Measurements from ENCODE around the gene BABAM1. TPM values are rescaled to one million over a fixed set of nuclear protein-coding genes. Genes with fewer than 3 reads are reported as not detected.

The BABAM1 gene
- total RNA-seq, 1 donor from 2014 or later = 92.5 TPM

- no peak for TF ChIP-seq CTCF (IDR thresholded peaks at IDR 0.05)
- Mint-ChIP-seq H3K4me3 (ENCODE audit: unreplicated experiment) (no peak overlapping the region), H3K9me3 (ENCODE audit: unreplicated experiment) (no peaks in the 10 kb centered on the region), H3K36me3 (ENCODE audit: unreplicated experiment) (no peaks in the 10 kb centered on the region), H3K4me1 (ENCODE audit: unreplicated experiment) (peaks cover 32% of the 10 kb centered on the region), H3K27me3 (ENCODE audit: unreplicated experiment) (no peaks in the 10 kb centered on the region), H3K27ac (ENCODE audit: unreplicated experiment) (no peak overlapping the region)
- no peak for DNase-seq (ENCODE audit: extremely low spot score, unreplicated experiment)
Measured at GRCh38 chr19:17303940-17304267, 36.7 kb downstream of the BABAM1 start.

- H3K27ac Mint-ChIP-seq (ENCODE audit: unreplicated experiment) = peak overlapping the region; percentile 88
- DNase-seq (ENCODE audit: extremely low spot score, unreplicated experiment) = no peak
- no peaks in the 10 kb centered on the region for H3K27me3 Mint-ChIP-seq (ENCODE audit: unreplicated experiment)
- no peak for TF ChIP-seq CTCF (IDR thresholded peaks at IDR 0.05)
- no peaks in the 10 kb centered on the region for H3K9me3 Mint-ChIP-seq (ENCODE audit: unreplicated experiment)
- no peaks in the 10 kb centered on the region for H3K36me3 Mint-ChIP-seq (ENCODE audit: unreplicated experiment)
- H3K4me3 Mint-ChIP-seq (ENCODE audit: unreplicated experiment) = peak overlapping the region; percentile 85
- H3K4me1 Mint-ChIP-seq (ENCODE audit: unreplicated experiment) = peaks cover 34% of the 10 kb centered on the region
Measured at GRCh38 chr19:17304386-17305215, 37.4 kb downstream of the BABAM1 start.

DNA sequence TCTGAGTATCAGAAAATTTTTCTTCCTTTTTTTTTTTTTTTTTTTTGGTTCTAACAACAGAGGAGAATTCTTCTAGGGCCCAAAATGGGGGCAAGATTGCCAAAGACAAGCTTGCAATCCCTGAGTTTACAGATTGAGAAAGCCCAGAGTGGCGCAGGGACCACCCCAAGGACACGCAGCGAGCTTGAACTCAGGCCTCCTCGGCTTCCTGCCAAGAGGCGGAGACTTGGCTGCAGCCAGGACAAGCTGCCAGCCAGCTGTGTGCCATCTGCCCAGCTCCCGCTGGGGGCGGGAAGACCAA lies 37.9 kb downstream of the BABAM1 start:
- Mint-ChIP-seq H3K36me3 (ENCODE audit: unreplicated experiment) (no peaks in the 10 kb centered on the region), H3K27me3 (ENCODE audit: unreplicated experiment) (no peaks in the 10 kb centered on the region), H3K9me3 (ENCODE audit: unreplicated experiment) (no peaks in the 10 kb centered on the region), H3K4me1 (ENCODE audit: unreplicated experiment) (peaks cover 37% of the 10 kb centered on the region), H3K27ac (ENCODE audit: unreplicated experiment) (peak overlapping the region; percentile 88), H3K4me3 (ENCODE audit: unreplicated experiment) (peak overlapping the region; percentile 85)
- DNase-seq (ENCODE audit: extremely low spot score, unreplicated experiment) = no peak
- no peak for TF ChIP-seq CTCF (IDR thresholded peaks at IDR 0.05)

- Mint-ChIP-seq H3K27me3 (ENCODE audit: unreplicated experiment) (no peaks in the 10 kb centered on the region), H3K27ac (ENCODE audit: unreplicated experiment) (peak within 1 kb of the TSS; percentile 88), H3K4me1 (ENCODE audit: unreplicated experiment) (peaks cover 42% of the 10 kb centered on the region), H3K9me3 (ENCODE audit: unreplicated experiment) (no peaks in the 10 kb centered on the region), H3K36me3 (ENCODE audit: unreplicated experiment) (no peaks in the 10 kb centered on the region), H3K4me3 (ENCODE audit: unreplicated experiment) (peak within 1 kb of the TSS; percentile 85)
- peak; percentile 99 for DNase-seq (ENCODE audit: extremely low spot score, unreplicated experiment)
- TF ChIP-seq CTCF (IDR thresholded peaks at IDR 0.05) = peak; percentile 77
Measured at GRCh38 chr19:17305517-17306284, 38.5 kb downstream of the BABAM1 start, which contains the start of gene MRPL34. Gene MRPL34 (plus strand): TSS chr19:17305872. CDS start chr19:17305893, 21 bp downstream.

DNA sequence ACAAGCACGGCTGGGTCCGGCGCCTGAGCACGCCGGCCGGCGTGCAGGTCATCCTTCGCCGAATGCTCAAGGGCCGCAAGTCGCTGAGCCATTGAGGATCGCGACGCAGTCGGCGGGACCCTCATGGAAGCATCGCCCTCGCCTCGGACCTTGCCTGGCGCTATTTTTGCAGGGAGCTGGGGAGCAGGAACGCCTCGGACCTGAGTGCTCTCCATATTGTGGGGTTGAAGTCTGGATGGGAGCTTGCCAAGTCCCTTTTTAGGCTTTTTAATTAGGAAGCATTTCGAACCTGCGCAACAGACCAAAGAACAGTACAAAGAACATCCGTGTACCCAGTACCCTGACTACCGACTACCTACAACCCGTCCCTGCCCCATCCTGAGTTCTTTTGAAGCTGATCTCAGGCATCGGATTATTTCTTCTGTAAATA lies 39.1 kb downstream of the BABAM1 start:
- Mint-ChIP-seq H3K9me3 (ENCODE audit: unreplicated experiment) (no peaks in the 10 kb centered on the region), H3K4me1 (ENCODE audit: unreplicated experiment) (peaks cover 48% of the 10 kb centered on the region), H3K27me3 (ENCODE audit: unreplicated experiment) (no peaks in the 10 kb centered on the region), H3K27ac (ENCODE audit: unreplicated experiment) (peak overlapping the region; percentile 54), H3K4me3 (ENCODE audit: unreplicated experiment) (peak overlapping the region; percentile 85), H3K36me3 (ENCODE audit: unreplicated experiment) (no peaks in the 10 kb centered on the region)
- no peak for DNase-seq (ENCODE audit: extremely low spot score, unreplicated experiment)
- TF ChIP-seq CTCF (IDR thresholded peaks at IDR 0.05) = no peak
